ENCODE measurements around the gene HELZ.

Gene HELZ

GRCh38 chr17:67273900-67274299 is 28.9 kb upstream of the HELZ start:
- no peak for TF ChIP-seq CTCF (IDR thresholded peaks at IDR 0.05)

GRCh38 chr17:67272312-67273047 is 27.5 kb upstream of the HELZ start:
- TF ChIP-seq CTCF (IDR thresholded peaks at IDR 0.05), result 0 out of 2 replicates have a peak, but pooled peaks have one; percentile 9

- TF ChIP-seq CTCF (IDR thresholded peaks at IDR 0.05), result no peak
Observed at GRCh38 chr17:67270416-67270815, 25.4 kb upstream of the HELZ start.

- no peak for TF ChIP-seq CTCF (IDR thresholded peaks at IDR 0.05)
Observed at GRCh38 chr17:67266496-67266895, 21.5 kb upstream of the HELZ start.

GRCh38 chr17:67265436-67266019 is 20.5 kb upstream of the HELZ start:
- no peak for TF ChIP-seq CTCF (IDR thresholded peaks at IDR 0.05)

- no peak for TF ChIP-seq CTCF (IDR thresholded peaks at IDR 0.05)
Observed at GRCh38 chr17:67262435-67263117, 17.6 kb upstream of the HELZ start.

GRCh38 chr17:67260170-67260987 is 15.4 kb upstream of the HELZ start:
- TF ChIP-seq CTCF (IDR thresholded peaks at IDR 0.05), result no peak
